ENCODE data around the gene FBXL16.

FBXL16 gene

DNA sequence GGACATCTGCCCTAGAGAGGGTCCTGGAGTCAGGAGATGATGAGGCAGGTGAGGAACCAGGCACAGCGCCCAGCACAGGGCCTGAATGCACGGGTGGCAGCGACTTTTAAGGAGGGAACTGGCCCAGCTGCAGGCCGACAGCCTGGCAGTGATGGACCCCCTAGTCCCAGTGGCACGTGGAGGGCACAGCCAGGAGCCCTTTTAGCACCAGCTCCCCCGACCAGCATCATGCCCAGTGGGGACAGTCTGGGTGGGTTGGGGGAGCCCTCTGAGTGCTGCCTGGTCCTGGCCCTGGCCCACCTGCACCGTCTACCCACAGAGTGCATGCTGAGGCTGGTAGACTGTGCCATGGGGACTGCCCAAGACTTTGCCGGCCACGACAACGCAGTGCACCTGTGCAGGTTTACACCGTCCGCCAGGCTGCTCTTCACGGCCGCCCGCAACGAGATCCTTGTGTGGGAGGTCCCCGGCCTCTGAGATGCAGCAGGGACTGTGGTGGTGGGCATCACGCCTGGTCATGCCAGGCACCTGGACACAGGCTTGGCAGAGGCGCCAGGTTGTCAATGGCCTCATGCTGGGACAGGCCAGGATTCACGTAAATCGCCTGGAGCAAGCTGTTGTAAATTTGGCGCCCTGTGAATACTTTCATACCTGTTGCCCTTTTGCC lies 38.4 kb downstream of the FBXL16 start:
- Histone ChIP-seq H4K20me1 (ENCODE audit: insufficient read depth, low read length) (no peaks in the 10 kb centered on the region), H3K9ac (ENCODE audit: low read length) (peak overlapping the region; percentile 67), H3F3A (ENCODE audit: insufficient read depth, low read length) (no peaks in the 10 kb centered on the region), H3K27ac (ENCODE audit: low read depth, low read length, poor library complexity, severe bottlenecking) (peak overlapping the region; percentile 59), H3K9me2 (ENCODE audit: low read depth, low read length) (no peaks in the 10 kb centered on the region), H3K79me2 (ENCODE audit: insufficient read depth, low read length) (no peaks in the 10 kb centered on the region), H3K27me3 (ENCODE audit: insufficient read depth, low read length) (no peaks in the 10 kb centered on the region), H3K9me3 (ENCODE audit: low read length) (no peaks in the 10 kb centered on the region), H3K4me3 (ENCODE audit: low read depth, low read length, poor library complexity, severe bottlenecking) (peak overlapping the region; percentile 99), H3K4me1 (ENCODE audit: insufficient read depth, low read length, severe bottlenecking) (peaks cover 16% of the 10 kb centered on the region), H2AFZ (ENCODE audit: low read length) (0 out of 2 replicates have a peak overlapping the region, but pooled peaks have one; percentile 52), H3K36me3 (ENCODE audit: insufficient read depth, low read length) (peaks cover 42% of the 10 kb centered on the region), H3K4me2 (ENCODE audit: low read length) (peak overlapping the region; percentile 70)
- no peak for TF ChIP-seq EZH2 (IDR thresholded peaks at IDR 0.05; ENCODE audit: borderline replicate concordance, low read length)
- TF ChIP-seq, protein P1, sequence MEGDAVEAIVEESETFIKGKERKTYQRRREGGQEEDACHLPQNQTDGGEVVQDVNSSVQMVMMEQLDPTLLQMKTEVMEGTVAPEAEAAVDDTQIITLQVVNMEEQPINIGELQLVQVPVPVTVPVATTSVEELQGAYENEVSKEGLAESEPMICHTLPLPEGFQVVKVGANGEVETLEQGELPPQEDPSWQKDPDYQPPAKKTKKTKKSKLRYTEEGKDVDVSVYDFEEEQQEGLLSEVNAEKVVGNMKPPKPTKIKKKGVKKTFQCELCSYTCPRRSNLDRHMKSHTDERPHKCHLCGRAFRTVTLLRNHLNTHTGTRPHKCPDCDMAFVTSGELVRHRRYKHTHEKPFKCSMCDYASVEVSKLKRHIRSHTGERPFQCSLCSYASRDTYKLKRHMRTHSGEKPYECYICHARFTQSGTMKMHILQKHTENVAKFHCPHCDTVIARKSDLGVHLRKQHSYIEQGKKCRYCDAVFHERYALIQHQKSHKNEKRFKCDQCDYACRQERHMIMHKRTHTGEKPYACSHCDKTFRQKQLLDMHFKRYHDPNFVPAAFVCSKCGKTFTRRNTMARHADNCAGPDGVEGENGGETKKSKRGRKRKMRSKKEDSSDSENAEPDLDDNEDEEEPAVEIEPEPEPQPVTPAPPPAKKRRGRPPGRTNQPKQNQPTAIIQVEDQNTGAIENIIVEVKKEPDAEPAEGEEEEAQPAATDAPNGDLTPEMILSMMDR (IDR thresholded peaks at IDR 0.05; ENCODE audit: low read length), result no peak

DNA sequence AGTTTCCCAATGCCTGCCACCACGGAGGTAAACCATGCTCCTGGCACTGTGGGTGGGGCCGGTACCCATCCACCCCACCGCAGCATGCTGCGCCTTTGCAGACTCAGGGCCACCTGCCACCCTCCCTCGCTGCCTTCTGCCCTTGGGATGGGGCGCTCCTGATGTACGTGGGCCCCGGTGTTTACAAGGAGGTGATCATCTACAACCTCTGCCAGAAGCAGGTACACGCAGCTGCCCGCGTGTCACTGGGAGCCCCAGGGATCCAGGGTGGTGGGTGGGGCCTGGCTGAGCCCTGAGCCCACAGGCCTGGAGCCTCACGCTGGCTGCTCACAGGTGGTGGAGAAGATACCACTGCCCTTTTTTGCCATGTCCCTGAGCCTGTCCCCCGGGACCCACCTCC lies 39.0 kb downstream of the FBXL16 start:
- Histone ChIP-seq H3K4me2 (ENCODE audit: low read length) (no peak overlapping the region), H2AFZ (ENCODE audit: low read length) (no peak overlapping the region), H3F3A (ENCODE audit: insufficient read depth, low read length) (no peaks in the 10 kb centered on the region), H3K4me3 (ENCODE audit: low read depth, low read length, poor library complexity, severe bottlenecking) (no peak overlapping the region), H3K27ac (ENCODE audit: low read depth, low read length, poor library complexity, severe bottlenecking) (no peak overlapping the region), H4K20me1 (ENCODE audit: insufficient read depth, low read length) (no peaks in the 10 kb centered on the region), H3K27me3 (ENCODE audit: insufficient read depth, low read length) (no peaks in the 10 kb centered on the region), H3K9ac (ENCODE audit: low read length) (no peak overlapping the region), H3K9me3 (ENCODE audit: low read length) (no peaks in the 10 kb centered on the region), H3K4me1 (ENCODE audit: insufficient read depth, low read length, severe bottlenecking) (peaks cover 16% of the 10 kb centered on the region), H3K79me2 (ENCODE audit: insufficient read depth, low read length) (no peaks in the 10 kb centered on the region), H3K9me2 (ENCODE audit: low read depth, low read length) (no peaks in the 10 kb centered on the region), H3K36me3 (ENCODE audit: insufficient read depth, low read length) (peaks cover 42% of the 10 kb centered on the region)
- TF ChIP-seq EZH2 (IDR thresholded peaks at IDR 0.05; ENCODE audit: borderline replicate concordance, low read length), result no peak

DNA sequence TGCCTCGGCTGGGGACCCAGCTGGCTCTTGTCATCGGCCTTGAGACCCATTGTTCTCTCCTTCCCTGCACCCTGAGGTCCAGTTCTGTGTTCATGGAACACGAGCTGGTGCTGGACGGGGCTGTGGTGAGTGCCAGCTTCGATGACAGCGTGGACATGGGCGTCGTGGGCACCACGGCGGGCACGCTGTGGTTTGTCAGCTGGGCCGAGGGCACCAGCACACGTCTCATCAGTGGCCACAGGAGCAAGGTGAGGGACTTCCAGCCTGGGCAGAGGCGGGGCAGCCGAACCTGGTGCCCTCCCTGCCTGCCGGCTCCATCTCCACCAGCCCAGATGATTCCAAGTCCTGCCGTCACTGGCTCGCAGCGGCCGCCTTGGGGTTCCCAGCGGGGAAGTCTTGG lies 43.0 kb downstream of the FBXL16 start:
- Histone ChIP-seq H4K20me1 (ENCODE audit: insufficient read depth, low read length) (no peaks in the 10 kb centered on the region), H2AFZ (ENCODE audit: low read length) (no peak overlapping the region), H3K4me3 (ENCODE audit: low read depth, low read length, poor library complexity, severe bottlenecking) (no peak overlapping the region), H3K9me2 (ENCODE audit: low read depth, low read length) (no peaks in the 10 kb centered on the region), H3K4me2 (ENCODE audit: low read length) (no peak overlapping the region), H3K27me3 (ENCODE audit: insufficient read depth, low read length) (no peaks in the 10 kb centered on the region), H3K9ac (ENCODE audit: low read length) (no peak overlapping the region), H3K79me2 (ENCODE audit: insufficient read depth, low read length) (no peaks in the 10 kb centered on the region), H3K36me3 (ENCODE audit: insufficient read depth, low read length) (peaks cover 34% of the 10 kb centered on the region), H3K27ac (ENCODE audit: low read depth, low read length, poor library complexity, severe bottlenecking) (no peak overlapping the region), H3K9me3 (ENCODE audit: low read length) (no peaks in the 10 kb centered on the region), H3K4me1 (ENCODE audit: insufficient read depth, low read length, severe bottlenecking) (peaks cover 12% of the 10 kb centered on the region), H3F3A (ENCODE audit: insufficient read depth, low read length) (no peaks in the 10 kb centered on the region)
- TF ChIP-seq, protein P1 (IDR thresholded peaks at IDR 0.05; ENCODE audit: low read length), result no peak
- TF ChIP-seq EZH2 (IDR thresholded peaks at IDR 0.05; ENCODE audit: borderline replicate concordance, low read length), result no peak

DNA sequence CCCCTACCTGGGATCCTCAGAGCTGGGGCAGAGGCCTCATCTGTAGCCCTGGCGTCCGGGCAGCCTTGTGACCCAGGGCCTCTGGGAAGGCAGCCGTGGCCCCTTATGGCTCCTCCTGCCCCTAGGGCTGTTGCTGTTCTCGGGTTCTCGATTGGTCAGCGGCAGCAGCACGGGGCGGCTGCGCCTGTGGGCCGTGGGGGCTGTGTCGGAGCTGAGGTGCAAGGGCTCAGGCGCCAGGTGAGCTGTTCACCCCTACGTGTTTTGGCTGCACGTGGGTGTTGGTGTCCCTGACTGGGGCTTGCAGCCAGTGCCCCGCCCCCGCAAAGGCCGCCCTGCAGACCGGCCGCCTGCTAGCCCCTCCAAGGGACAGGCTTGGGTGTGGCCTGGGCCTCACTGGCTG lies 43.5 kb downstream of the FBXL16 start:
- Histone ChIP-seq H3K9me3 (ENCODE audit: low read length) (no peaks in the 10 kb centered on the region), H3K4me1 (ENCODE audit: insufficient read depth, low read length, severe bottlenecking) (peaks cover 7% of the 10 kb centered on the region), H3K27ac (ENCODE audit: low read depth, low read length, poor library complexity, severe bottlenecking) (no peak overlapping the region), H3K9me2 (ENCODE audit: low read depth, low read length) (no peaks in the 10 kb centered on the region), H4K20me1 (ENCODE audit: insufficient read depth, low read length) (no peaks in the 10 kb centered on the region), H3K79me2 (ENCODE audit: insufficient read depth, low read length) (no peaks in the 10 kb centered on the region), H3K4me3 (ENCODE audit: low read depth, low read length, poor library complexity, severe bottlenecking) (no peak overlapping the region), H3K36me3 (ENCODE audit: insufficient read depth, low read length) (peaks cover 38% of the 10 kb centered on the region), H3F3A (ENCODE audit: insufficient read depth, low read length) (no peaks in the 10 kb centered on the region), H3K4me2 (ENCODE audit: low read length) (no peak overlapping the region), H3K9ac (ENCODE audit: low read length) (no peak overlapping the region), H3K27me3 (ENCODE audit: insufficient read depth, low read length) (no peaks in the 10 kb centered on the region), H2AFZ (ENCODE audit: low read length) (no peak overlapping the region)
- TF ChIP-seq, protein P1 (IDR thresholded peaks at IDR 0.05; ENCODE audit: low read length), result no peak
- no peak for TF ChIP-seq EZH2 (IDR thresholded peaks at IDR 0.05; ENCODE audit: borderline replicate concordance, low read length)

Data from OCI-LY1 (cell line).